IMR-90 (cell line): ENCODE measurements around the gene PXK. TPM values are rescaled to one million over a fixed set of nuclear protein-coding genes. Genes with fewer than 3 reads are reported as not detected.

ENCODE experiments used
- ATAC-seq: fragments of 200-7000 bp; cut with Tn5 transposase; 2 replicates; pipeline ENCODE4 v1.9.1; 2020; ENCODE audit warnings: low read depth, mild to moderate bottlenecking, moderate library complexity
- BruUV-seq: library from RNA; stranded (reverse); fragments of 400-500 nt; replicated peaks from 2 replicates; lab custom pipeline; 2021; lab: Mats Ljungman, UMichigan
- CTCF ChIA-PET: fragments of 300-600 bp; formaldehyde crosslinking; extraction: SDS; loops from one replicate; lab custom pipeline; 2021; ENCODE audit warnings: antibody characterized with exemption; lab: Yijun Ruan, JAX
- POLR2A ChIA-PET: fragments of 300-600 bp; sonication (Branson Sonifier 250); formaldehyde crosslinking; loops from one replicate; lab custom pipeline; 2022; ENCODE audit warnings: antibody characterized with exemption; ENCODE audit not compliant: unreplicated experiment; lab: Charles Lee
- DNase-seq: peaks from one replicate; pipeline ENCODE4 v3.0.0; 2013
- H2AFZ ChIP-seq: replicated peaks from 2 replicates; pipeline ENCODE3; 2013; ENCODE audit warnings: low read length, mild to moderate bottlenecking; ENCODE audit not compliant: poor library complexity
- H2AK5ac ChIP-seq: 2 replicates; pipeline ENCODE4 v1.6.1; 2013; ENCODE audit warnings: low read depth, low read length, inconsistent platforms
- H2AK9ac ChIP-seq: replicated peaks from 2 replicates; pipeline ENCODE3; 2013; ENCODE audit warnings: mild to moderate bottlenecking, low read depth, low read length, moderate library complexity; ENCODE audit not compliant: poor library complexity
- H2BK120ac ChIP-seq: 2 replicates; pipeline ENCODE4 v1.6.1; 2013; ENCODE audit warnings: low read depth, low read length, inconsistent platforms
- H2BK15ac ChIP-seq: 3 replicates; pipeline ENCODE4 v1.6.1; 2013; ENCODE audit warnings: low read depth, low read length, inconsistent platforms
- H2BK20ac ChIP-seq: 2 replicates; pipeline ENCODE4 v1.6.1; 2013; ENCODE audit warnings: low read depth, mild to moderate bottlenecking, inconsistent platforms, low read length, moderate library complexity
- H2BK5ac ChIP-seq: 2 replicates; pipeline ENCODE4 v1.6.1; 2013; ENCODE audit warnings: mild to moderate bottlenecking, low read depth, low read length, inconsistent platforms; ENCODE audit not compliant: poor library complexity, severe bottlenecking
- H3K14ac ChIP-seq: replicated peaks from 2 replicates; pipeline ENCODE4 v1.6.1; 2013; ENCODE audit warnings: low read depth, low read length, inconsistent platforms
- H3K18ac ChIP-seq: 2 replicates; pipeline ENCODE4 v1.6.1; 2013; ENCODE audit warnings: low read depth, low read length, control low read depth
- H3K23ac ChIP-seq: 2 replicates; pipeline ENCODE4 v1.6.1; 2013; ENCODE audit warnings: low read depth, low read length, inconsistent platforms
- H3K27ac ChIP-seq: 2 replicates; pipeline ENCODE4 v1.5.1; 2013; ENCODE audit warnings: mild to moderate bottlenecking, control low read depth, low read length; ENCODE audit not compliant: insufficient read depth
- H3K27me3 ChIP-seq: 2 replicates; pipeline ENCODE4 v1.6.1; 2013; ENCODE audit warnings: low read length; ENCODE audit not compliant: control insufficient read depth, insufficient read depth
- H3K36me3 ChIP-seq: 2 replicates; pipeline ENCODE4 v1.6.1; 2013; ENCODE audit warnings: low read length, mixed read lengths; ENCODE audit not compliant: control insufficient read depth, insufficient read depth
- H3K4ac ChIP-seq: 2 replicates; pipeline ENCODE4 v1.6.1; 2013; ENCODE audit warnings: low read depth, low read length, inconsistent platforms
- H3K4me1 ChIP-seq: 2 replicates; pipeline ENCODE4 v1.6.1; 2013; ENCODE audit warnings: low read length, mixed read lengths; ENCODE audit not compliant: control insufficient read depth, insufficient read depth
- H3K4me2 ChIP-seq: 2 replicates; pipeline ENCODE4 v1.6.1; 2013; ENCODE audit warnings: low read depth, mild to moderate bottlenecking, control low read depth, low read length, moderate library complexity
- H3K4me3 ChIP-seq: 2 replicates; pipeline ENCODE4 v1.5.1; 2013; ENCODE audit warnings: low read depth, mild to moderate bottlenecking, control low read depth, low read length, moderate library complexity; ENCODE audit not compliant: insufficient read depth
- H3K56ac ChIP-seq: 2 replicates; pipeline ENCODE4 v1.6.1; 2013; ENCODE audit warnings: low read length, inconsistent platforms; ENCODE audit not compliant: insufficient read depth; ENCODE audit errors: extremely low read depth
- H3K79me1 ChIP-seq, 2 experiments: 2 replicates each; pipeline ENCODE4 v1.6.1; 2013; ENCODE audit warnings: low read length in 2 of 2, inconsistent platforms in 1 of 2, low read depth in 1 of 2
- H3K9ac ChIP-seq: 2 replicates; pipeline ENCODE4 v1.6.1; 2013; ENCODE audit warnings: low read depth, low read length, control low read depth
- H3K9me1 ChIP-seq: 2 replicates; pipeline ENCODE4 v1.6.1; 2013; ENCODE audit warnings: low read length, inconsistent platforms; ENCODE audit not compliant: insufficient read depth
- H3K9me3 ChIP-seq: 2 replicates; pipeline ENCODE4 v1.6.1; 2013; ENCODE audit warnings: low read length; ENCODE audit not compliant: control insufficient read depth, insufficient read depth
- H4K20me1 ChIP-seq: 2 replicates; pipeline ENCODE4 v1.6.1; 2013; ENCODE audit warnings: low read length, inconsistent platforms; ENCODE audit not compliant: insufficient read depth
- H4K5ac ChIP-seq: 2 replicates; pipeline ENCODE4 v1.6.1; 2013; ENCODE audit warnings: mild to moderate bottlenecking, low read depth, low read length, control low read depth
- H4K8ac ChIP-seq, 2 experiments: 2 replicates each; pipeline ENCODE4 v1.6.1; 2013; ENCODE audit warnings: low read depth in 2 of 2, low read length in 2 of 2, control low read depth in 1 of 2, inconsistent platforms in 1 of 2
- H4K91ac ChIP-seq: 2 replicates; pipeline ENCODE4 v1.6.1; 2013; ENCODE audit warnings: low read depth, low read length, inconsistent platforms; ENCODE audit not compliant: insufficient read depth
- BHLHE40 ChIP-seq: fragments of 150-350 bp; IDR thresholded peaks from 2 replicates; pipeline ENCODE4 v1.6.1; 2016; ENCODE audit warnings: mild to moderate bottlenecking, low read depth, low read length
- CHD1 ChIP-seq: IDR thresholded peaks from 2 replicates; pipeline ENCODE4 v1.6.1; 2012; ENCODE audit warnings: low read depth, low read length, improper control_type of control experiment
- MAFK ChIP-seq: IDR thresholded peaks from 2 replicates; pipeline ENCODE4 v1.6.1; 2012; ENCODE audit warnings: low read depth, low read length, improper control_type of control experiment
- RAD21 ChIP-seq: IDR thresholded peaks from 2 replicates; pipeline ENCODE4 v1.6.1; 2012; ENCODE audit warnings: low read length, improper control_type of control experiment
- RCOR1 ChIP-seq: IDR thresholded peaks from 2 replicates; pipeline ENCODE4 v1.6.1; 2012; ENCODE audit warnings: mild to moderate bottlenecking, low read length, improper control_type of control experiment; ENCODE audit not compliant: insufficient replicate concordance
- RFX5 ChIP-seq: IDR thresholded peaks from 2 replicates; pipeline ENCODE4 v1.8.0; 2012; ENCODE audit warnings: low read depth, mild to moderate bottlenecking, low read length, moderate library complexity
- WGBS, 2 experiments: methylation state at CpG; one replicate each; pipeline versions ENCODE4 v1.1.5 to v1.1.7; 2013; ENCODE audit warnings: missing lambda C conversion rate in 2 of 2; ENCODE audit not compliant: insufficient read length in 1 of 2; ENCODE audit errors: extremely low coverage in 2 of 2; 5-methylcytosine and 5-hydroxymethylcytosine counted together
- dilution Hi-C: fragments of 300-500 bp; cut with HindIII; formaldehyde crosslinking; loops from one replicate; pipeline ENCODE4 v1.14.3; 2018; ENCODE audit warnings: low sequenced_read_pairs; ENCODE audit not compliant: unreplicated experiment
- in situ Hi-C: fragments of 300-500 bp; cut with MboI; formaldehyde crosslinking; loops from 3 replicates; pipeline ENCODE4 v1.14.3; 2019; ENCODE audit warnings: low sequenced_read_pairs, inconsistent platforms, mixed read lengths
- intact Hi-C: fragments of 100-400 bp; cut with micrococcal nuclease; formaldehyde crosslinking; loops from 2 replicates; pipeline ENCODE4 v1.10.0; 2022
- polyA plus RNA-seq, 3 experiments: library from polyadenylated mRNA; depleted of rRNA; stranded (reverse); fragments of >200 nt; gene quantifications; 2 replicates each; pipeline ENCODE4 v1.2.3, GENCODE V29; 2012; ENCODE audit warnings: low replicate concordance in 1 of 3
- total RNA-seq: library from RNA; depleted of rRNA; stranded (reverse); fragments of >200 nt; gene quantifications from 2 replicates; pipeline ENCODE4 v1.2.3, GENCODE V29; 2012

Gene PXK
- total and polyA plus RNA-seq, 2 of the 4 experiments (the other 2 are of a cell fraction): 14.3 to 17.7 TPM

- ATAC-seq: no peak
- Histone ChIP-seq H3K23ac (no peak overlapping the region; the same call in 1 of the 2 replicates), H4K8ac (no peak overlapping the region), H2AFZ (no peak overlapping the region), H3K4me2 (no peak overlapping the region), H3K9me1 (peaks cover 3% of the 10 kb centered on the region; the same call in 1 of the 2 replicates), H3K14ac (no peak overlapping the region), H2AK9ac (no peak overlapping the region), H3K27me3 (no peaks in the 10 kb centered on the region), H3K4me3 (no peak overlapping the region), H3K4ac (no peak overlapping the region), H2BK120ac (no peak overlapping the region), H4K5ac (no peak overlapping the region), H2AK5ac (no peak overlapping the region), H3K9ac (no peak overlapping the region), H4K91ac (no peak overlapping the region), H3K18ac (no peak overlapping the region), H3K4me1 (peaks cover 4% of the 10 kb centered on the region), H4K20me1 (no peaks in the 10 kb centered on the region), H3K9me3 (no peaks in the 10 kb centered on the region), H3K36me3 (peaks cover 48% of the 10 kb centered on the region; the same call in 1 of the 2 replicates), H2BK5ac (no peak overlapping the region), H3K79me1 (peaks cover 0 to 10% of the 10 kb centered on the region in 2 experiments; a peak in 2 of 4 replicates), H2BK15ac (no peak overlapping the region), H3K56ac (no peak overlapping the region), H3K27ac (no peak overlapping the region), H2BK20ac (no peak overlapping the region)
- BruUV-seq: no TSS peak
- intact Hi-C loops (no loop called here), in situ Hi-C loops (loop anchor here (25.0 kb wide), 1 partner anchor 230 kb away; no protein-coding TSS in a partner anchor), dilution Hi-C loops (no loop called here)
- ChIA-PET CTCF (no interaction called here), POLR2A (no interaction called here)
- WGBS, 2 experiments: no CpG with 5 or more reads among the region's 2 CpGs
- no peak for DNase-seq
- TF ChIP-seq BHLHE40 (no peak), CHD1 (no peak), MAFK (no peak), RCOR1 (no peak), RAD21 (no peak), RFX5 (no peak)
Observed at GRCh38 chr3:58417075-58417474, 84.4 kb downstream of the PXK start.
